Pancreas (tissue), 10 donors: ENCODE measurements around the gene PTMA. TPM values are rescaled to one million over a fixed set of nuclear protein-coding genes. Genes with fewer than 3 reads are reported as not detected.
"Not testable (repeated sequence)": the region's sequence is repeated elsewhere in the genome, so short reads cannot be mapped to it uniquely, and the experiment has no call there.

Source experiments
- ATAC-seq, 4 donors: fragments of 200-7000 bp; cut with Tn5 transposase; one replicate each; pipeline versions ENCODE4 v1.8.0 to v1.9.1; 2020; ENCODE audit warnings: mild to moderate bottlenecking in 4 of 4, moderate library complexity in 4 of 4
- DNase-seq, 6 donors: peaks; one replicate each; pipeline ENCODE4 v3.0.0-alpha.2; 2020
- FAIRE-seq: peaks from 2 replicates; lab custom pipeline; 2012; peaks lifted over from hg19 to GRCh38; lab: Jason Lieb, UNC
- H3K27ac ChIP-seq, 4 donors: fragments of 200-600 bp; sonication (generic); 1 replicate in 3 of 4; 2 replicates in 1 of 4; pipeline versions ENCODE4 v1.5.0 to v1.8.0; 2020
- H3K27me3 ChIP-seq, 4 donors: fragments of 200-600 bp; one replicate each; pipeline ENCODE4 v1.8.0; 2021
- H3K36me3 ChIP-seq, 3 donors: fragments of 200-600 bp; sonication (generic) in 1 of 3; one replicate each; pipeline versions ENCODE4 v1.5.0 to v1.8.0; 2020 to 2021
- H3K4me1 ChIP-seq, 3 donors: fragments of 200-600 bp; one replicate each; pipeline ENCODE4 v1.8.0; 2021
- H3K4me3 ChIP-seq, 4 donors: fragments of 200-600 bp; sonication (generic) in 2 of 4; one replicate each; pipeline versions ENCODE4 v1.5.0 to v1.8.0; 2020 to 2021
- H3K9me3 ChIP-seq, 4 donors: fragments of 200-600 bp; one replicate each; pipeline ENCODE4 v1.8.0; 2021
- WGBS, 2 donors: extraction: QIAGEN DNeasy Blood & Tissue Kit; methylation state at CpG; one replicate each; pipeline ENCODE4 v1.1.7; 2013; 5-methylcytosine and 5-hydroxymethylcytosine counted together
- intact Hi-C, 3 donors: fragments of 100-400 bp; cut with DNase I; formaldehyde crosslinking; loops; one replicate each; pipeline versions ENCODE4 v1.11.1 to v1.14.2; 2022
- polyA plus RNA-seq, 2 donors: library from polyadenylated mRNA; stranded (reverse); fragments of 200-250 nt; gene quantifications; one replicate each; pipeline ENCODE4 v1.2.3, GENCODE V29; 2013
- total RNA-seq, 6 donors: library from RNA; stranded (reverse); fragmentation: NEBNext Ultra II Directional in 4 of 6; extraction: Animal tissue kit (Norgen Biotek cat#: 25700) in 4 of 6; gene quantifications; one replicate each; pipeline versions ENCODE4 v1.2.1 to v1.2.4, GENCODE V29; 2021 to 2023
- TF ChIP-seq, protein P1 (sequence below), 4 donors: fragments of 200-600 bp; sonication (generic) in 3 of 4; IDR thresholded peaks; one replicate each; pipeline versions ENCODE4 v1.5.0 to v1.8.0; 2021; ENCODE audit warnings: antibody characterized with exemption in 4 of 4
- donor health status: healthy with polysubstance abuse.
- donor health status: DM: no; HTN: no; CAD: no; lungs with moderate emphysema.
- donor health status: DM: no; HTN: no; CAD: no.
- donor health status: control.
- donor health status: control.
- donor health status: Bipolar disorder and iron deficiency.
- donor health status: DM: yes; HTN: yes; CAD: no.
- donor health status: DM: no; HTN: no; CAD: no.
- donor health status: DM: no; HTN: no; CAD: no.
- donor health status: DM: yes; HTN: yes; CAD: no.

The PTMA gene
- total and polyA plus RNA-seq, 8 donors, result 319 to 751 (median 531) TPM

DNA sequence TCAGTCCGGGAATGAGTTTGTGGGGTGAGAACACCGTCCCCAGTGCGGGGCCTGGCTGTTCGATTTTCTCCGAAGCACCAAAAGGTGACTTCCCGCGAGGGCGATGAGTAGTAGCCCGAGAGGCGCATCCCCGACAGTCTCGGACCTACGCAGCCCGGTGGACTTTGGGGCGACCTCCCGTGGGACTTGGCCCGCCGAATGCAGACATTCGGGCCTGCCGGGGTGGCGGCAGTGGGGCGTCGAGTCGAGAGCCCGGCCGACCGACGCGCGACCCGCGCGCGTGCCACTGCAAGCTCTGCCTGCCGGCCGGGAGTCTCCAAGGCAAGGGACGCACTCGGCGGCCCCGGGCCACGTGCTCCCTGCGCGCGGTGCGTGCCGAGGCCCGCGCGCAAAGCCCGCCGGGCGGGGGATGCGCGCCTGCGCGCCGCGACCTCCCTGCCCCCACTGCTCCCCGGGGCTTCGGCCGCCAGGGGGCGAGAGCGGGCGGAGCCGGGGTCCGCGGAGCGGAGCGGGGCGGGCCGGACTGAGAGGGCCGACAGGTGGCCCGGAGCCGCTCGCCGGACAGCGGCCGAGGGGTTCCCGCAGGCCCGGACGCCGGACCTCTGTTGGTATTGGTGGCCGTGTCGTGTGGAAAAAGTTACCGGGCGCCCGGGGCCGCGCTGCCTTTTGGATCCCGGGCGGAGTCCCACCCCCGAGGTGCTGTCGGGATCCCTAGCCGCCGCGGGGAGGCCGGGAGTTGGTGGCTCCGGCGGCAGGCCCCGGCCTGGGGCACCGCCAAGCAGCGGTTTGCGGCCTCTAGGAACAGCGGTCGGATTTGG lies 1.9 kb downstream of the PTMA start:
- H3K9me3 ChIP-seq, result no peaks in the 10 kb centered on the region
- WGBS, 2 donors, result 0% methylated on average over 78 to 105 of the region's 105 CpGs
- intact Hi-C loops, result no loop called here
- peaks cover 7 to 19% (median 11%) of the 10 kb centered on the region in 3 donors for H3K4me1 ChIP-seq
- FAIRE-seq, result no peak
- peak; percentile 27 to 42 (median 32) for ATAC-seq
- peak overlapping the region; percentile 96 to 100 (median 98) for H3K27ac ChIP-seq
- H3K4me3 ChIP-seq, result peak overlapping the region; percentile 88 to 100 (median 96)
- peaks cover 6 to 17% (median 10%) of the 10 kb centered on the region in 3 donors for H3K36me3 ChIP-seq
- no peaks in the 10 kb centered on the region for H3K27me3 ChIP-seq
- DNase-seq, result peak; percentile 78 to 99 (median 92)
- TF ChIP-seq, protein P1, sequence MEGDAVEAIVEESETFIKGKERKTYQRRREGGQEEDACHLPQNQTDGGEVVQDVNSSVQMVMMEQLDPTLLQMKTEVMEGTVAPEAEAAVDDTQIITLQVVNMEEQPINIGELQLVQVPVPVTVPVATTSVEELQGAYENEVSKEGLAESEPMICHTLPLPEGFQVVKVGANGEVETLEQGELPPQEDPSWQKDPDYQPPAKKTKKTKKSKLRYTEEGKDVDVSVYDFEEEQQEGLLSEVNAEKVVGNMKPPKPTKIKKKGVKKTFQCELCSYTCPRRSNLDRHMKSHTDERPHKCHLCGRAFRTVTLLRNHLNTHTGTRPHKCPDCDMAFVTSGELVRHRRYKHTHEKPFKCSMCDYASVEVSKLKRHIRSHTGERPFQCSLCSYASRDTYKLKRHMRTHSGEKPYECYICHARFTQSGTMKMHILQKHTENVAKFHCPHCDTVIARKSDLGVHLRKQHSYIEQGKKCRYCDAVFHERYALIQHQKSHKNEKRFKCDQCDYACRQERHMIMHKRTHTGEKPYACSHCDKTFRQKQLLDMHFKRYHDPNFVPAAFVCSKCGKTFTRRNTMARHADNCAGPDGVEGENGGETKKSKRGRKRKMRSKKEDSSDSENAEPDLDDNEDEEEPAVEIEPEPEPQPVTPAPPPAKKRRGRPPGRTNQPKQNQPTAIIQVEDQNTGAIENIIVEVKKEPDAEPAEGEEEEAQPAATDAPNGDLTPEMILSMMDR (IDR thresholded peaks at IDR 0.05), result peak; percentile 43 to 84 (median 78)

DNA sequence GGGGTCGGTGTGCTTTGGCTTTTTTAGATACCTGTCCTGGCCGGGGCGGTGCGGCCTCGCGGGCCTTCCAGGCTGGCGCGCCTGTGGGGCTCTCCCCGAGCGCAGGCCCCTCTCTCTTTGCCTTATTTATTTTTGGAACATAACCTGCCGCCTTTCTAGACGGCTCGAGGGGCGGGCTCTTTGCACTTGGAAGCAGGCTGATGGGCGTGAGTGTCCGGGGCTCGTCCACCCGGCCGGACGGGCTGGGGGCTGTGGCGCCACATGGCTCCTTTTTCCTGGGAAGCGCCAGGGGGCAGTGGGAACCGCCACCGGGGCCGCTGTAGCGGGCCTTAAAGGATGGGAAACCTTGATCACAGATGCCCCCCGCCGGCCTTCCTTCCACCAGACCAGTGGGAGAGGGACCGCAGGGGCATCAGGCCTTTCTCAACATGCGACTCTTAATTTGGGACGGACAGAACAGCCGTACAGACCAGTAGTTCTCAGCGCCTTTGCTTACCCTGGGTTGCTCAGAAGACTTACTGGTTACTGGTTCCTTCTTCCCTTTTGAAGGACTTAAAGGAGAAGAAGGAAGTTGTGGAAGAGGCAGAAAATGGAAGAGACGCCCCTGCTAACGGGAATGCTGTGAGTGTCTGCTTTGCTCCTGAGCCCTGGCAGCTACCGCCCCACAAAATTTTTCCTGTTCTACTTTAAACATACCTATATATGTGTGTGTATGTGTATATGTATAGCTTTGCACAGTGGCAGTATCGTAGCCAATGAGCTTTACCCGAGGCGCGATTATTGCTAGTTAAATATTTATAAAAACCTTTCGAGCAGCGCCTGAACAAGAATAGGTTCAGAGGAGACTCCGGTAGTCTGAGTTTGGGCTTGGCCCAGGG lies 2.7 kb downstream of the PTMA start:
- peak in 3 of 6 donors; percentile 39 to 83 (median 71) for DNase-seq
- Histone ChIP-seq H3K4me1 (peaks cover 0 to 14% (median 10%) of the 10 kb centered on the region in 3 donors), H3K4me3 (peak overlapping the region; percentile 88 to 100 (median 96)), H3K27ac (peak overlapping the region; percentile 61 to 100 (median 98)), H3K36me3 (peaks cover 6 to 17% (median 10%) of the 10 kb centered on the region in 3 donors), H3K27me3 (no peaks in the 10 kb centered on the region), H3K9me3 (no peaks in the 10 kb centered on the region)
- FAIRE-seq, result no peak
- 1 to 2% methylated on average over 42 to 43 of the region's 43 CpGs for WGBS, 2 donors
- intact Hi-C loops, result no loop called here
- ATAC-seq, result no peak
- TF ChIP-seq, protein P1 (IDR thresholded peaks at IDR 0.05), result no peak

DNA sequence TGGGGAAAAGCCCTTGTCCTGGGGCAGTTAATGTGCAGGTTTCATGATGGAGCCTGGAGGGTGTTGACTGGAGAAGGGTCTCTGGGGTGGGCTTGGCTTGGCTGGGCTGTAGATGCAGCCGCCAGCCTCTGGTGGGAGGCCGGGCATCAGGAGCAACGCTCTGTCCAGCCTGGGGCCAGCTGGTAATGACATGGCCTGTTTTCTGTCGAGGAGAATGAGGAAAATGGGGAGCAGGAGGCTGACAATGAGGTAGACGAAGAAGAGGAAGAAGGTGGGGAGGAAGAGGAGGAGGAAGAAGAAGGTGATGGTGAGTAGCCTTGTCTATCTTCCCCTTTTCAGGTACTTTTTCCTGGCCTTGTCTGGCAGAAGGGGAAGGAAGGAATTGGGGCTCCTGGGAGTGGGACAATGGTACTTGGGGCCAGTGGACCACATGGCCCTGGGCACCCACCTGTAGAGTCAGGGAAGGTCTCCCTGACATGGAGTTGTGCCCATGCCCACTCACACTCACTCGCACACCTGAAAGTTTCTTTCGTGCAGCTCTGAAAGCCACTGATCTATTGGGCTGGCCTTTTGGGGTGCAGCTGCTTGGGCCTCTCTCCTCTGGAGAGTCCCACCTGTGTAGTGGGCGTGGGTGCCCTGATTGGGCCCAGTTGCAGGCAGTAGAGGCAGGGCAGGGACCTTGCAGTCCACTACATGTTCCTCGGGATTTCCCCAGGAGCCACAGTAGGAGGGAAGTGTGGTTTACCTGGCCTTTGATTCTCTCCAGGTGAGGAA lies 3.5 kb downstream of the PTMA start:
- WGBS, 2 donors, result 25 to 30% methylated on average over 9 of the region's 9 CpGs
- TF ChIP-seq, protein P1 (IDR thresholded peaks at IDR 0.05), result no peak
- Histone ChIP-seq H3K36me3 (peaks cover 6 to 17% (median 10%) of the 10 kb centered on the region in 3 donors), H3K4me1 (peaks cover 0 to 14% (median 10%) of the 10 kb centered on the region in 3 donors), H3K4me3 (peak overlapping the region in 3 of 4 donors; percentile 88 to 100 (median 100)), H3K27ac (peak overlapping the region in 2 of 4 donors; percentile 96 to 100), H3K9me3 (no peaks in the 10 kb centered on the region), H3K27me3 (no peaks in the 10 kb centered on the region)
- intact Hi-C loops, result no loop called here
- FAIRE-seq (no peak), ATAC-seq (no peak), DNase-seq (peak in 1 of 6 donors; percentile 52)

DNA sequence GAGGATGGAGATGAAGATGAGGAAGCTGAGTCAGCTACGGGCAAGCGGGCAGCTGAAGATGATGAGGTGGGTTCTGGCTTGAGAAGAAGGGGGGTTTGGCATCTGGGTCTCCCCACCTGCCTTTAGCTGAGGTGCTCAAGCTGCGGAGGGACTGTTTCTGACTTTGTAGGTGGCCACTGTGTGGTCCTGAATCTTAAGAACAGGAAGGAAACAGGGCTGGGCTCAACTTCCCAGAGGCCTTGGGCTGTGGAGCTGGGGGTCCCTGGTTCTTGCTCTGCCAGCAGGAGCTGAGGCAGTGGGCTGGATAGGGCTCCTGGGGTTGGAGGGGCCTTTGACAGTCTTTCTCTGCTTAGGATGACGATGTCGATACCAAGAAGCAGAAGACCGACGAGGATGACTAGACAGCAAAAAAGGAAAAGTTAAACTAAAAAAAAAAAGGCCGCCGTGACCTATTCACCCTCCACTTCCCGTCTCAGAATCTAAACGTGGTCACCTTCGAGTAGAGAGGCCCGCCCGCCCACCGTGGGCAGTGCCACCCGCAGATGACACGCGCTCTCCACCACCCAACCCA lies 4.2 kb downstream of the PTMA start:
- intact Hi-C loops, result not testable (repeated sequence)

DNA sequence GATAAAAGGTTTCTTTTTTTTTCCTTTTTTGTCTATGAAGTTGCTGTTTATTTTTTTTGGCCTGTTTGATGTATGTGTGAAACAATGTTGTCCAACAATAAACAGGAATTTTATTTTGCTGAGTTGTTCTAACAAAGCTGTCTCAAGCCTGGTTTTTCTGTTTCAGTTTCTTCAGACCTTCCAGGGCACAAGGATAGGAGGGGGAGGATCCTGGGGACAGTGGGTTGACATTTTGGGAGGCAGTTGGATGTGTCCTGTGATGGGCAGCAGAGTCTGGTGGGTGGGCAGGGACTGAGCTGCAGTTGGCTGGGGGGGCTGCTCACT lies 5.0 kb downstream of the PTMA start:
- intact Hi-C loops, result not testable (repeated sequence)

More for the DNA sequence above, 4.2 kb downstream of the PTMA start:
- Histone ChIP-seq H3K4me1 (peaks cover 0 to 14% (median 10%) of the 10 kb centered on the region in 3 donors), H3K4me3 (peak overlapping the region in 1 of 4 donors; percentile 88), H3K36me3 (peaks cover 6 to 17% (median 10%) of the 10 kb centered on the region in 3 donors), H3K27ac (peak overlapping the region in 1 of 4 donors; percentile 96)
- peak in 1 of 6 donors; percentile 69 for DNase-seq
- ATAC-seq, H3K9me3 ChIP-seq, FAIRE-seq, H3K27me3 ChIP-seq: not testable (repeated sequence)
- 66 to 76% methylated on average over 18 of the region's 18 CpGs for WGBS, 2 donors

More for the DNA sequence above, 5.0 kb downstream of the PTMA start:
- Histone ChIP-seq H3K36me3 (peaks cover 6 to 17% (median 10%) of the 10 kb centered on the region in 3 donors), H3K4me1 (peaks cover 0 to 14% (median 10%) of the 10 kb centered on the region in 3 donors), H3K27ac (peak overlapping the region in 2 of 4 donors; percentile 13 to 47)
- FAIRE-seq, ATAC-seq, H3K9me3 ChIP-seq, DNase-seq, H3K4me3 ChIP-seq, H3K27me3 ChIP-seq: not testable (repeated sequence)
